ENCODE data around the gene SP110.
"Not testable (repeated sequence)": the region's sequence is repeated elsewhere in the genome, so short reads cannot be mapped to it uniquely, and the experiment has no call there.

SP110 gene

GRCh38 chr2:230224458-230224857, 4.7 kb upstream of the SP110 start:
- no peak for DNase-seq

GRCh38 chr2:230222829-230223228, 3.0 kb upstream of the SP110 start:
- not testable (repeated sequence) for DNase-seq

GRCh38 chr2:230221493-230221892, 1.7 kb upstream of the SP110 start:
- no peak for DNase-seq

- no peak for DNase-seq
Observed at GRCh38 chr2:230220347-230220969, 674 bp upstream of the SP110 start.

GRCh38 chr2:230218421-230218820, 1.4 kb downstream of the SP110 start:
- no peak for DNase-seq

- no peak for DNase-seq
Observed at GRCh38 chr2:230217424-230217823, 2.4 kb downstream of the SP110 start.

- DNase-seq, result peak in 1 of 5 experiments; percentile 66
Observed at GRCh38 chr2:230216489-230216888, 3.3 kb downstream of the SP110 start.

GRCh38 chr2:230209422-230210051, 10.2 kb downstream of the SP110 start:
- DNase-seq, result peak in 1 of 5 experiments; percentile 60

GRCh38 chr2:230208576-230208975, 11.2 kb downstream of the SP110 start:
- DNase-seq, result no peak

- peak in 1 of 5 experiments; percentile 44 for DNase-seq
Observed at GRCh38 chr2:230205721-230206120, 14.1 kb downstream of the SP110 start.

- DNase-seq, result no peak
Observed at GRCh38 chr2:230205034-230205433, 14.8 kb downstream of the SP110 start.

GRCh38 chr2:230203110-230203676, 16.6 kb downstream of the SP110 start:
- DNase-seq, result peak in 2 of 5 experiments; percentile 13 to 87

GRCh38 chr2:230202430-230203109, 17.2 kb downstream of the SP110 start:
- peak in 2 of 5 experiments; percentile 28 to 81 for DNase-seq

- DNase-seq, result no peak
Observed at GRCh38 chr2:230184727-230185578, 34.8 kb downstream of the SP110 start.

- no peak for DNase-seq
Observed at GRCh38 chr2:230181195-230181594, 38.6 kb downstream of the SP110 start.

GRCh38 chr2:230179907-230180306, 39.9 kb downstream of the SP110 start:
- DNase-seq, result no peak

- no peak for DNase-seq
Observed at GRCh38 chr2:230178546-230179485, 41.0 kb downstream of the SP110 start.

GRCh38 chr2:230176996-230177395, 42.8 kb downstream of the SP110 start:
- no peak for DNase-seq

- DNase-seq, result no peak
Observed at GRCh38 chr2:230174466-230174865, 45.3 kb downstream of the SP110 start.

GRCh38 chr2:230172852-230173251, 46.9 kb downstream of the SP110 start:
- DNase-seq, result no peak

GRCh38 chr2:230172156-230172555, 47.6 kb downstream of the SP110 start:
- no peak for DNase-seq
